Upper lobe of right lung (tissue), 1 donor: Measurements from ENCODE around the gene STAT6. TPM values are rescaled to one million over a fixed set of nuclear protein-coding genes. Genes with fewer than 3 reads are reported as not detected.

ENCODE experiments used
- ATAC-seq: fragments of 200-7000 bp; cut with Tn5 transposase; one replicate; pipeline ENCODE4 v1.9.1; 2020; ENCODE audit warnings: mild to moderate bottlenecking, moderate library complexity
- DNase-seq: peaks from one replicate; pipeline ENCODE4 v3.0.0-alpha.2; 2020
- H3K27ac ChIP-seq: fragments of 200-600 bp; one replicate; pipeline ENCODE4 v1.8.0; 2022
- H3K27me3 ChIP-seq: fragments of 200-600 bp; one replicate; pipeline ENCODE4 v1.8.0; 2022; ENCODE audit warnings: mild to moderate bottlenecking
- H3K36me3 ChIP-seq: fragments of 200-600 bp; one replicate; pipeline ENCODE4 v1.8.0; 2022
- H3K4me1 ChIP-seq: fragments of 200-600 bp; one replicate; pipeline ENCODE4 v1.8.0; 2022
- H3K4me3 ChIP-seq: fragments of 200-600 bp; one replicate; pipeline ENCODE4 v1.8.0; 2022; ENCODE audit warnings: mild to moderate bottlenecking
- H3K9me3 ChIP-seq: fragments of 200-600 bp; one replicate; pipeline ENCODE4 v1.8.0; 2022
- intact Hi-C: fragments of 100-400 bp; cut with DNase I; formaldehyde crosslinking; loops from one replicate; pipeline ENCODE4 v1.11.0; 2022
- total RNA-seq: library from RNA; stranded (reverse); fragmentation: NEBNext Ultra II Directional; extraction: Animal tissue kit (Norgen Biotek cat#: 25700); gene quantifications from one replicate; pipeline ENCODE4 v1.2.1, GENCODE V29; 2021
- TF ChIP-seq, protein P1 (sequence below): fragments of 200-600 bp; IDR thresholded peaks from one replicate; pipeline ENCODE4 v1.8.0; 2022; ENCODE audit warnings: antibody characterized with exemption
- donor health status: DM: no; HTN: yes; CAD: no; lungs with severe emphysema.

Gene STAT6
- total RNA-seq, 1 donor from 2014 or later, result 230 TPM

DNA sequence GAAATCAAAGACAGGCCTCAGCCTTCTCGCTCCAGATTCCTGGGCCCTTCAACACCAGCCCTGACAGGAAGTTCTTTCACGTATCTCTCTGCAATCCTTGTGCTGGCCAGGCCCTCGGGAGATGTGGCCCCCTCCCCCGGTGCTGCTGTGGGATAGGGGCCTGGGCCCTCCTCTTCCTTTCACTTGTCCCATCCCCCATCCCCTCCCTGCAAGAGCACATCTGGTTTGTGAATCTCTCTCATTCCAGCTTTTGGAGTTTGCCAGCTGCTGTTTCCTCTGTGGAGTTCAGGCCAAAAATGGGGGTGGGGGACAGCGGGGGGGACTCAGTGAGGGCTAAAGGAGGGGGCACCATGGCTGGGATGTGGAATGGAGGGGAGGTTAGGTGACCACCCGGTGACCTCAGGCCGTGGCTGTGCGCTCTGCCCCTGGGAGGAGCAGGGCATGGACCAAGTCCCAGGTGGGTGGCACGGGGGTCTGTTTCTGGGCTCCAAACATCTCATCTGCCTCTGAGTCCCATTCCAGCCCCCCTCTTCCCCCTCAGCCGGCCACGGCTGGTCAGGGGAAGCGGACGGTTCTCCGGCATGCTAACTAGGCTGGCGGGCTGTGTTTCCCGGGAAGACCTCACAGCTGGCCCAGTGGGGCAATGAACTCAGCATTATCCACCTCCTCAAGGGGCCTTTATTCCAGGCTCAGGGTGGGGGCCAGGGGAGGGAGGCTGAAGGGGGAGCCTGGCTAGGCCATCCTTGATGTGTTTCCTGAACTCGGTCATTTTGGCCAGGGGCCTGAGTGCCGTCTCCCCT, 24.6 kb upstream of the STAT6 start:
- Histone ChIP-seq H3K27me3 (no peaks in the 10 kb centered on the region), H3K4me3 (peak overlapping the region; percentile 8), H3K27ac (peak overlapping the region; percentile 71), H3K36me3 (peaks cover 6% of the 10 kb centered on the region), H3K9me3 (no peaks in the 10 kb centered on the region), H3K4me1 (peaks cover 68% of the 10 kb centered on the region)
- intact Hi-C loops, result no loop called here
- ATAC-seq (no peak), DNase-seq (no peak)
- TF ChIP-seq, protein P1, sequence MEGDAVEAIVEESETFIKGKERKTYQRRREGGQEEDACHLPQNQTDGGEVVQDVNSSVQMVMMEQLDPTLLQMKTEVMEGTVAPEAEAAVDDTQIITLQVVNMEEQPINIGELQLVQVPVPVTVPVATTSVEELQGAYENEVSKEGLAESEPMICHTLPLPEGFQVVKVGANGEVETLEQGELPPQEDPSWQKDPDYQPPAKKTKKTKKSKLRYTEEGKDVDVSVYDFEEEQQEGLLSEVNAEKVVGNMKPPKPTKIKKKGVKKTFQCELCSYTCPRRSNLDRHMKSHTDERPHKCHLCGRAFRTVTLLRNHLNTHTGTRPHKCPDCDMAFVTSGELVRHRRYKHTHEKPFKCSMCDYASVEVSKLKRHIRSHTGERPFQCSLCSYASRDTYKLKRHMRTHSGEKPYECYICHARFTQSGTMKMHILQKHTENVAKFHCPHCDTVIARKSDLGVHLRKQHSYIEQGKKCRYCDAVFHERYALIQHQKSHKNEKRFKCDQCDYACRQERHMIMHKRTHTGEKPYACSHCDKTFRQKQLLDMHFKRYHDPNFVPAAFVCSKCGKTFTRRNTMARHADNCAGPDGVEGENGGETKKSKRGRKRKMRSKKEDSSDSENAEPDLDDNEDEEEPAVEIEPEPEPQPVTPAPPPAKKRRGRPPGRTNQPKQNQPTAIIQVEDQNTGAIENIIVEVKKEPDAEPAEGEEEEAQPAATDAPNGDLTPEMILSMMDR, result no peak

DNA sequence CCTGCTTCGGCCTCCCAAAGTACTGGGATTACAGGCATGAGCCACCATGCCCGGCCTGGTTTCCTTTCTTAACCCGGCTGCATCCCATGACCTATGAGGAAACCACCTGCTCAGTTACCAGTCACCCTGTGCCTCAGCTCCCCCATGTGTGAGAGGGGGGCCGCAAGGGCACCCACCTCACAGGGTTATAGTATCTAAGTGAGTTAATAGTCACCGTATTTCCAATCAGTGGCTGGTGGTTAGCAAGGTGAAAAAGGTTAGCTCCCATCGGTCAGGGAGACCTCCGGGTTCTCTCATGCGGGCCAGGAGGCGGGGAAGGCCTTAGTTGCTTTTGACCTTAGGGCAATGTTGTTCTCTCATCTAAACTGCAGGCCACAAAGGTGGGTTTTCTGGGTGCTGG, 23.8 kb upstream of the STAT6 start:
- ATAC-seq, result no peak

DNA sequence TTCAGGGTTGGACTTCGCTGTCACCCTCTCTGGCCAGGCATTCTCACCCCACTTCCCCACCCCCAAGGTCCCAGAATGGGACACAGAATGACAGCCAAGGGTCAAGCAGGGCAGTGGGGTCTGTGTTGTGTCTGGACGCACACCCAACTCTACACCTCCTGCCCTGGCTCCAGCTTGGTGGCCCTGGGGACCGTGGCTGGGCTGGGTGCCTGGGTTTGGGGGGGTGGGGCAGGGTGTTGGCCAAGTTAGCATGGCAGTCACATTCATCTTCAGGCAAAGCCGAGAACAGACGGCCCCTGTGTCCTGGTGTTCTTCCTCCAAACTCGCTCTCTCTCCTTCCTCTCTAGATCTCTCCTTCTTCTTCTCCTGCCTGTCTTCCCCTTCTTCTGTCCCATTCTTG, 22.8 kb upstream of the STAT6 start:
- Histone ChIP-seq H3K36me3 (no peaks in the 10 kb centered on the region), H3K27ac (peak overlapping the region; percentile 71), H3K4me3 (no peak overlapping the region), H3K27me3 (no peaks in the 10 kb centered on the region), H3K9me3 (no peaks in the 10 kb centered on the region), H3K4me1 (peaks cover 54% of the 10 kb centered on the region)
- intact Hi-C loops, result loop anchor here (5.0 kb wide), 1 partner anchor 43 kb away; no protein-coding TSS in a partner anchor
- no peak for DNase-seq
- TF ChIP-seq, protein P1, result no peak
- no peak for ATAC-seq

More for the DNA sequence above, 23.8 kb upstream of the STAT6 start:
- H3K9me3 ChIP-seq, result no peaks in the 10 kb centered on the region
- peaks cover 64% of the 10 kb centered on the region for H3K4me1 ChIP-seq
- intact Hi-C loops, result loop anchor here (5.0 kb wide), 1 partner anchor 42 kb away; no protein-coding TSS in a partner anchor
- H3K36me3 ChIP-seq, result no peaks in the 10 kb centered on the region
- DNase-seq, result no peak
- H3K27me3 ChIP-seq, result no peaks in the 10 kb centered on the region
- H3K27ac ChIP-seq, result peak overlapping the region; percentile 71
- no peak overlapping the region for H3K4me3 ChIP-seq
- TF ChIP-seq, protein P1, result no peak

DNA sequence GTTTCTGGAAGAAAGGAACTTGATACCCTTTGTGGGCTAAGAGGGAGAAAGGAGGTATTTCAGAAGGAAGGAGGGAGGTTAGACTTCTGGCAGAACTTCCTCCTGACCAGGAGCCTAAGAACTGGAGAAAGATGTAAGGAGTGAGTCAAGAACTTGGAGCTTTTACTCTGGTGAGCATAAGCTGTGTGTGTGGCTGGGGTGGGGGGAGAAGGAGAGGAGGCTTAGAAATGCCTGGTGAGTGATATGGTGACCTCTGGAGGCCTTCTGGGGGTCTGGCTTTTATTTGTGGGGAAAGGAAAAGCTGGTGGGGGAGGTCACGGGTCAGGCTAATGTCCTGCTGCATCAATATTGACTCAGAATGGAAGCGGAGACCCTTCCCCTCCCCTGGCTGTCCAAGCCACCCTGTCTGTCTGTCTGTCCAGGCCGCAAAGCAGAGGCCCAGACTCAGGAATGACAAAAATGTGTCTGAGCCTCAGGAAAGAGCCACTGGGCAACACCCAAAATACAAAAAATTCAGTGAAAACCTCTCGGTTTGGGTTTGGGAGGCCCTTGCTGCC, 21.9 kb upstream of the STAT6 start:
- intact Hi-C loops, result loop anchor here (5.0 kb wide), 1 partner anchor 44 kb away; no protein-coding TSS in a partner anchor
- Histone ChIP-seq H3K4me3 (peak overlapping the region; percentile 23), H3K27ac (peak overlapping the region; percentile 71), H3K27me3 (no peaks in the 10 kb centered on the region), H3K36me3 (no peaks in the 10 kb centered on the region), H3K9me3 (no peaks in the 10 kb centered on the region), H3K4me1 (peaks cover 48% of the 10 kb centered on the region)
- ATAC-seq, result no peak
- DNase-seq, result no peak
- TF ChIP-seq, protein P1, result no peak

DNA sequence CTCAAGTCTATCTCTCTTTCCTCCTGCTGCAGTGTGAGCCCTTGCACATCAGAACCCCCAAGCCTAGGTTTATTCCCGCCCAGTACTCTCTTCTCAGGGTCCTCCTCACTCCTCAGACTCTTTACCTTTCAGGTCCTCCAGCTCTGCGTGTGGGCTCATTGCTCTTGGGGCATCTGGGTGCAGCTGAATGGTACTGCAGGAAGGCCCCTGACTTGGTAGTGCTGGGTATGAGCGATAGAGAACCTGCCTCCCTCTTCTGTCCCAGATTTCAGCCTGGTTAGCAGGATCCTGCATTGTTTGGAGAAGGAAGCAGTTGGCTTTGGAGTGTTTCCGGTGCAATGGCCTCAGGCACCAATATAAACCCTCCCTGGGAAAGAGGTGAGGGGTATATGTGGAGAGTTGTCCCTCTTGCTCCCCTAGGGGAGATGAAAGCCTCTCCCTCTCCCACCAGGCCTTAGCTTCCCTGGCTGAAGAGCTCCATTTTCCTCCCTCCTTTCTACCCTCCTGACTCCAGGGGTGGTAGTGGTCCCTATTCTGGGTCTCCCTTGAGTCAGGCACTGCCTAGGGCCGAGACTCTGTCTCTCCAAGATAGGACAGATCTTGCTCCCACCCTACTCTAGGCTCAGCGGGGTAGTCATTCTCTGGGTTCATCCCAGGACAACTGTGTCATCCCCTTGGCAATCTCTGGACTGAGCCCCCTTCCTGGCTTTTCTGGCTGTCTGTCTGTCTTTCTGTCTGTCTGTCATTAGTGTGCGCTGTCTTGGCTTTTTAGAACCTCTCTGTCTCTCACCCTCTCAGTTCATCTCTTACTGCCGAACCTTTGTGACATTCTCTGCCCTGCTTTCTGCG, 21.0 kb upstream of the STAT6 start:
- DNase-seq (no peak), ATAC-seq (no peak)
- intact Hi-C loops, result loop anchor here (5.0 kb wide), 1 partner anchor 45 kb away; no protein-coding TSS in a partner anchor
- Histone ChIP-seq H3K9me3 (no peaks in the 10 kb centered on the region), H3K4me3 (peak overlapping the region; percentile 23), H3K36me3 (no peaks in the 10 kb centered on the region), H3K27ac (peak overlapping the region; percentile 71), H3K27me3 (no peaks in the 10 kb centered on the region), H3K4me1 (peaks cover 38% of the 10 kb centered on the region)
- TF ChIP-seq, protein P1, result no peak
